Coronary artery (tissue), 2 donors: ENCODE measurements around the gene ZGRF1.
"Not testable (repeated sequence)": the region's sequence is repeated elsewhere in the genome, so short reads cannot be mapped to it uniquely, and the experiment has no call there.

Source experiments
- DNase-seq: peaks from one replicate; pipeline ENCODE4 v3.0.0-alpha.2; 2017; ENCODE audit warnings: low spot score
- H3K27ac ChIP-seq, 2 donors: fragments of 200-600 bp; sonication (generic); one replicate each; pipeline ENCODE4 v1.5.1; 2016 to 2019
- H3K4me3 ChIP-seq: fragments of 200-600 bp; sonication (generic); 2 replicates; pipeline ENCODE4 v1.5.1; 2016; ENCODE audit warnings: mild to moderate bottlenecking, moderate library complexity
- TF ChIP-seq, protein P1 (sequence below): fragments of 200-600 bp; sonication (generic); IDR thresholded peaks from one replicate; pipeline ENCODE4 v1.5.1; 2019; ENCODE audit warnings: antibody characterized with exemption

The ZGRF1 gene

DNA sequence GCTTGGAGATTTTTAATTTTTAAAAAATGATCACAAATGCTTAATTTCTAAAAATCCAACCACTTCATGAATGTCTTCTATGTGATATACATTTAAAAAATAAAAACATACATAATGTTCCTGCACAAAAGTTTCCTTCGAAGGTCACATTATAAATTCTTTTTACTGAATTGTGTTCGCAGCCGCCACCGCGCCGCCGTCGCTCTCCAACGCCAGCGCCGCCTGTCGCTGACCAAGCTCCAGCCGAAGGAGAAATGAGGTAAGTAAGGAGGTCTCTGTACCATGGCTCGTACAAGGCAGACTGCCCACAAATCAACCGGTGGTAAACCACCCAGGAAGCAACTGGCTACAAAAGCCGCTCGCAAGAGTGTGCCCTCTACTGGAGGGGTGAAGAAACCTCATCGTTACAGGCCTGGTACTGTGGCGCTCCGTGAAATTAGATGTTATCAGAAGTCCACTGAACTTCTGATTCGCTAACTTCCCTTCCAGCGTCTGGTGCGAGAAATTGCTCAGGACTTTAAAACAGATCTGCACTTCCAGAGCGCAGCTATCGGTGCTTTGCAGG lies 71.9 kb downstream of the ZGRF1 start:
- Histone ChIP-seq H3K27ac (no peak overlapping the region), H3K4me3 (no peak overlapping the region)
- TF ChIP-seq, protein P1, sequence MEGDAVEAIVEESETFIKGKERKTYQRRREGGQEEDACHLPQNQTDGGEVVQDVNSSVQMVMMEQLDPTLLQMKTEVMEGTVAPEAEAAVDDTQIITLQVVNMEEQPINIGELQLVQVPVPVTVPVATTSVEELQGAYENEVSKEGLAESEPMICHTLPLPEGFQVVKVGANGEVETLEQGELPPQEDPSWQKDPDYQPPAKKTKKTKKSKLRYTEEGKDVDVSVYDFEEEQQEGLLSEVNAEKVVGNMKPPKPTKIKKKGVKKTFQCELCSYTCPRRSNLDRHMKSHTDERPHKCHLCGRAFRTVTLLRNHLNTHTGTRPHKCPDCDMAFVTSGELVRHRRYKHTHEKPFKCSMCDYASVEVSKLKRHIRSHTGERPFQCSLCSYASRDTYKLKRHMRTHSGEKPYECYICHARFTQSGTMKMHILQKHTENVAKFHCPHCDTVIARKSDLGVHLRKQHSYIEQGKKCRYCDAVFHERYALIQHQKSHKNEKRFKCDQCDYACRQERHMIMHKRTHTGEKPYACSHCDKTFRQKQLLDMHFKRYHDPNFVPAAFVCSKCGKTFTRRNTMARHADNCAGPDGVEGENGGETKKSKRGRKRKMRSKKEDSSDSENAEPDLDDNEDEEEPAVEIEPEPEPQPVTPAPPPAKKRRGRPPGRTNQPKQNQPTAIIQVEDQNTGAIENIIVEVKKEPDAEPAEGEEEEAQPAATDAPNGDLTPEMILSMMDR = no peak
- DNase-seq = no peak

DNA sequence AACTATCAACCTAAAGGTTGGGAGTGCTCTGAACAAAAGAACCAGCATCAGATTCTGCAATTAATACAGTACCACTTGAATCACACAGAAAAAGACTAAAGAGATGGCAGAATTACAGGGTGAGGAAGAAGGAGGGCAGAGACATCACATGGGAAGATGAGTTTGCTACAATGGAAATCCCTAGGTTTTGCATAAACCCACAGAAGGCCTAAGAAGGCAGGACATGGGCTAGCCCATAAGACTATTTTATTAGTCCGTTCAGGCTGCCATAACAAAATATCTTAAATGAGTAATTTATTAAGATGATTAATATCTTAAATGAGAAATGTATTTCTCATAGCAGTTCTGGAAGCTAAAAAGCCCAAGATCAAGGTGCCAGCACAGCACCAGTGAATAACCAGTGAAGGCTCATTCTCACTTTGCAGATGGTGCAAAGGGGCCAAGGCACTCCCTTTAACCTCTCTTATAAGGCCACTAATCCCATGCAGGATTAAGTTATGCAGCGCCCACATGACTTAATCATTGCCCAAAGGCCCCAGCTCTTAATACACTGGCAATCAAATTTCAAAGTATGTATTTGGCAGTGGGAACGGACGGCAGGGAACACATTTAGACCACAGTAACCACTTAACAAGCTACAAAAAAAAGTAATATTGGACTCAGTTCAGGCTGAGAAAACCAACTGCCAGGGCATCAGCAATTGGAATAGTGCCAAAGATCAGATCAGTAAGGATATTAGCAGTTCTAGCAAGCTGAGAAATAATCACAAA lies 73.1 kb downstream of the ZGRF1 start:
- TF ChIP-seq, protein P1 = no peak
- H3K4me3 ChIP-seq = no peak overlapping the region
- no peak overlapping the region for H3K27ac ChIP-seq
- no peak for DNase-seq

DNA sequence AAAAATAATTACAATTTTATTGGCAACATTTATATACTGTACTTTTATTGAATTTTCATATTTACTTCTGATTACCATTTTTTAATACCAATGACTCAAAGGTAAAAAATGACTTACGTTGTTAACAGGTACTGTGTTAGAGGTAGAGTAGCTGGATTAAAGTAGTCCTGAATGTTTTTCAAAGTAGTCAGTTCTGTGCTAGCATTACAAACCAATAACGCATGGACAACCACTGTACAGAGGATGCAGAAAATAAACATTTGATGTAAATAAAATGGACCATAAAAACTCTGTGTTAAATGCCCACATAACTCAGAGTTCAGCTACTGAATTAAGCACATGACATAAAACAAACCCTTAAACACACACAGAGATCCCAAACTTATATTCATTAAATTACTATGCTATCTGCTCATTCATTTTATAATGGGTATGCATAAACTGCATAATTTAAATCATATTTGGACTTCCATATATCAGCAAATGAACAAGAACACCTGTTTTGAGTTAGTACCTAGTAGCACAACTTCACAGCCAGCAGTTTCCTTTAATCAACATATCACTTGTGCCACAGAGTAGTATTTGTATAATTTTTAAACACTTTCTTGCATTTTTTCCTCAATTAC lies 74.3 kb downstream of the ZGRF1 start:
- DNase-seq = no peak
- H3K27ac ChIP-seq = no peak overlapping the region
- H3K4me3 ChIP-seq = no peak overlapping the region
- TF ChIP-seq, protein P1 = no peak

DNA sequence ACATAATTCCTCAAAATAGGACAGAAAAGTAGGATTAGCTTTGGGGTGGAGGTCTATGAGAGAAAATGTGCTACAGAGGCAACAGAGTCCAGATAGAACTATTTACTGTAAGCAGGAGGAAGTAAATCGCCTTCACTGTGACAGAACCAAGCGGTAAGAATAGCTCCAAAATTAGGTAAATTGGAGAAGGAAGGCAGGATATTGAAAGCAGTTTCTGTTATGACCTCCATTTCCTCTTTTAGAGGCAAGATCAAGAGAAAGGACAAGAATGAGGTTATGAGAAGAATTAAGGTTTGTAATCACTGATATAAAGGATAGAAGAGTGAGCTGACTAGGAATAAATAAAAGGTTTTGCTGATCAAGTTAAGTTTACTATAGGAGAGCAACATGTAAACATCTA lies 76.6 kb downstream of the ZGRF1 start:
- no peak for DNase-seq
- TF ChIP-seq, protein P1 = no peak
- no peak overlapping the region for H3K4me3 ChIP-seq

DNA sequence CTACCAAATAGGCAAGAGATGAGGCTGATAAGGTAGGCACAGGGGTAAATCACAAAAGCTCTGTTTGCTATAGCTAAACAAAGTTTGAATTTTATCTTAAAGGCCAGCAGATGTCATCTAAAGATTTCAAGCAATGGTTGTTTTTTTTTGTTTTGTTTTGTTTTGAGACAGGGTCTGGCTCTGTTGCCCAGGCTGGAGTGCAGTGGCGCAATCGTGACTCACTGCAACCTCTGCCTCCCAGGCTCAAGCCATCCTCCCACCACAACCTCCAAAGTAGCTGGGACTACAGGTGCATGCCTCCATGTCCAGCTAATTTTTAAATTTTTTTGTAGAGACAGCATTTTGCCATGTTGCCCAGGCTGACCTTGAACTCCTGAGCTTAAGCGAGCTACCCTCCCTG lies 77.7 kb downstream of the ZGRF1 start:
- no peak overlapping the region for H3K27ac ChIP-seq
- no peak overlapping the region for H3K4me3 ChIP-seq
- TF ChIP-seq, protein P1 = no peak
- no peak for DNase-seq

More for the DNA sequence above, 76.6 kb downstream of the ZGRF1 start:
- H3K27ac ChIP-seq = no peak overlapping the region

DNA sequence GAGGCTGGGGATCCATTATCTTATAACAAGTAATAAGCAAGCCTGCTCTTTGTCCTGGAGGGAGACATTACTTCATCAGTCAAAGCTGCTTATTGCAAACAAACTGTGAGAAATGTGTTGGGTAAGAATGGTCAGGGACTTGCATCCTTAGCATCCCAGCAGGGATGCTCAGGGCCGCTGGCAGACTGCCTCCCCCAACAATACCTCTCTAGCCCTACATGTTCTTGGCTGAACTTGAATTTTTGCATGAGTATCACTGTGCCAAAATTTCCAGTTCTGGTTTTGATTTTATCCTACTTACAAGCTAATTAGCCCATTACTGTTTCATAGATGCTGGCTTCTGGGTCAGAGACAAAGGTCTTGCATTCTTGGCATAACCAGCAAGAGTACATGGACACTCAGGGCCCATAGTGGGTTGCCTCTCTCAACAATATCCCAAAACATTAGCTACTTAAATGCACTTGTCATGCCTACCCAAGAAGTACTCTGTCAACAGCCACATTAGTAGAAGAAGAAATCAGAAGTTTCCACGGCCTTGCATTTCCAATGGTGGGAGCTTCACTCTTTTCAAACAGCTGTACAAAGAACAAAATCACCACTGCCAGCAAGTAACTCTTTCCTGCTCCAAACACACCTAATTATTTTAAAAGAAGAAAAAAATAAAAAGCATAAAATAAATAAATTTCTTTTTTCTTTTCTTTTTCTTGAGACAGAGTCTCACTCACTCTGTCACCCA lies 78.9 kb downstream of the ZGRF1 start:
- TF ChIP-seq, protein P1 = no peak

DNA sequence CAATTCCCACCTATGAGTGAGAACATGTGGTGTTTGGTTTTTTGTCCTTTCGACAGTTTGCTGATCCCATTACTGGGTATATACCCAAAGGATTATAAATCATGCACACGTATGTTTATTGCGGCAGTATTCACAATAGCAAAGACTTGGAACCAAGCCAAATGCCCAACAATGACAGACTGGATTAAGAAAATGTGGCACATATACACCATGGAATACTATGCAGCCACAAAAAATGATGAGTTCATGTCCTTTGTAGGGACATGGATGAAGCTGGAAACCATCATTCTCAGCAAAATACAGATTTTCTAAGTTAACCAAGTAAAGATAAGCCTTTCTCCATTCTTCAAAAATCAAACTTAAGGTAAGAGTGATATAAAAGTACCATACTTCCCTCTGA lies 82.4 kb downstream of the ZGRF1 start:
- H3K4me3 ChIP-seq, H3K27ac ChIP-seq, DNase-seq: not testable (repeated sequence)

More for the DNA sequence above, 78.9 kb downstream of the ZGRF1 start:
- Histone ChIP-seq H3K4me3 (no peak overlapping the region), H3K27ac (no peak overlapping the region)
- DNase-seq = no peak
